HG02840 (cell line): ENCODE data around the gene WDR13.
"Not testable (repeated sequence)": the region's sequence is repeated elsewhere in the genome, so short reads cannot be mapped to it uniquely, and the experiment has no call there.

Experiments
- ATAC-seq: cut with Tn5 transposase; IDR thresholded peaks from one replicate; pipeline ENCODE4 v1.9.1; 2021; ENCODE audit warnings: mild to moderate bottlenecking, moderate library complexity, moderate number of reproducible peaks; ENCODE audit not compliant: unreplicated experiment, low FRiP score

Gene WDR13

DNA sequence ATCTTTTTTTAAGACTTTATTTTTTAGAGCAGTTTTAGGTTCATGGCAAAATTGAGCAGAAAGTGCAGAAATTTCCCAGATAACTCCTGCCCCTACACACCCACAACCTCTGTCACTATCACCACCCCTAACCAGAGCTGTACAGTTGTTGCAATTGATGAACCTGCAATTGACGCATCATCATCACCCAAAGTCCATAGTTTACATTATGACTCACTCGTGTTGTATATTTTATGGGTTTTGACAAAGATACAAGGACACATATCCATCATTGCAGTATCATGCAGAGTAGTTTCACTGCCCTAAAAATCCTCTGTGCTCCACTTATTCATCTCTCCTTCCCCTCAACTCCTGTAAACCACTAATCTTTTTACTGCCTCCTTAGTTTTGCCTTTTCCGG, 51.8 kb downstream of the WDR13 start:
- ATAC-seq: no peak

DNA sequence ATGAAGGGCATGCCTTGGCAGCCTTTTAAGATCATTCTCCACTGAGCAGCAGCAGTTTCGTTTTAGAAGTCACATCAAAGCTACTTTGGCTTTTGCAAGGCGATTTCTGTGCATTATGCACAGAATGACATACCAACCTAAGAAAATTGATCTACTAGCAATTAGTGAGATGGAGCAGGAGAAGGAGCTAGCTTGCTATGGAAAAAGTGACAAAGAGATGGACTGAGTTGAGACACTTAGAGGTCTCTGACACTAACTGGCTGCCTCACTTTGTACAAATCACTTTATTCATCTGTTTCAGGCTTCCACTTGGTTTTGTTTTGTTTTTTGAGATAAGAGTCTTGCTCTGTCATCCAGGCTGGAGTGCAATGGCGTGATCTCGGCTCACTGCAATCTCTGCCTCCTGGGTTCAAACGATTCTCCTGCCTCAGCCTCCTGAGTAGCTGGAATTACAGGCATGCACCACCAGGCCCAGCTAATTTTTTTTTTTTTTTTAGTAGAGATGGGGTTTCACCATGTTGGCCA, 54.8 kb downstream of the WDR13 start:
- ATAC-seq: not testable (repeated sequence)

DNA sequence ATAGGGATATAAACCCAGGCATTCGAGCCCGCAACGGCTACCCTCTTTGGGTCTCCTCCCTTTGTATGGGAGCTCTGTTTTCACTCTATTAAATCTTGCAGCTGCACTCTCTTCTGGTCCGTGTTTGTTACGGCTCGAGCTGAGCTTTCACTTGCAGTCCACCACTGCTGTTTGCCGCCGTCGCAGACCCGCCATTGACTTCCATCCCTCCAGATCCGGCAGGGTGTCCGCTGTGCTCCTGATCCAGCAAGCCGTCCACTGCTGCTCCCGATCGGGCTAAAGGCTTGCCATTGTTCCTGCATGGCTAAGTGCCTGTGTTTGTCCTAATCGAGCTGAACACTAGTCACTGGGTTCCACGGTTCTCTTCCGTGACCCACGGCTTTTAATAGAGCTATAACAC, 57.5 kb downstream of the WDR13 start:
- ATAC-seq: not testable (repeated sequence)
